HG03108 (cell line): Measurements from ENCODE around the gene PDE10A.
"Not testable (repeated sequence)": the region's sequence is repeated elsewhere in the genome, so short reads cannot be mapped to it uniquely, and the experiment has no call there.

ENCODE experiments used
- ATAC-seq: cut with Tn5 transposase; IDR thresholded peaks from one replicate; pipeline ENCODE4 v1.9.1; 2021; ENCODE audit warnings: moderate library complexity; ENCODE audit not compliant: unreplicated experiment

The PDE10A gene

GRCh38 chr6:165486183-165487137 is 176.6 kb downstream of the PDE10A start:
- ATAC-seq: no peak

GRCh38 chr6:165484178-165484889 is 178.7 kb downstream of the PDE10A start:
- no peak for ATAC-seq

- ATAC-seq: no peak
Observed at GRCh38 chr6:165481921-165482320, 181.1 kb downstream of the PDE10A start.

- no peak for ATAC-seq
Observed at GRCh38 chr6:165480916-165481315, 182.1 kb downstream of the PDE10A start.

GRCh38 chr6:165478581-165478980 is 184.5 kb downstream of the PDE10A start:
- ATAC-seq: no peak

- ATAC-seq: no peak
Observed at GRCh38 chr6:165469483-165469882, 193.6 kb downstream of the PDE10A start.

GRCh38 chr6:165468340-165469235 is 194.5 kb downstream of the PDE10A start:
- no peak for ATAC-seq

GRCh38 chr6:165463499-165463898 is 199.5 kb downstream of the PDE10A start:
- not testable (repeated sequence) for ATAC-seq

- not testable (repeated sequence) for ATAC-seq
Observed at GRCh38 chr6:165459605-165460301, 203.3 kb downstream of the PDE10A start.

- no peak for ATAC-seq
Observed at GRCh38 chr6:165458134-165458533, 204.9 kb downstream of the PDE10A start.

GRCh38 chr6:165456286-165456685 is 206.8 kb downstream of the PDE10A start:
- no peak for ATAC-seq

- no peak for ATAC-seq
Observed at GRCh38 chr6:165455488-165455887, 207.6 kb downstream of the PDE10A start.

- ATAC-seq: no peak
Observed at GRCh38 chr6:165453395-165453794, 209.6 kb downstream of the PDE10A start.

- ATAC-seq: no peak
Observed at GRCh38 chr6:165451838-165452237, 211.2 kb downstream of the PDE10A start.

GRCh38 chr6:165448210-165448609 is 214.8 kb downstream of the PDE10A start:
- ATAC-seq: no peak

GRCh38 chr6:165447141-165447540 is 215.9 kb downstream of the PDE10A start:
- ATAC-seq: no peak

GRCh38 chr6:165446331-165446730 is 216.7 kb downstream of the PDE10A start:
- ATAC-seq: no peak

- no peak for ATAC-seq
Observed at GRCh38 chr6:165443462-165443861, 219.6 kb downstream of the PDE10A start.

- ATAC-seq: no peak
Observed at GRCh38 chr6:165441181-165441580, 221.9 kb downstream of the PDE10A start.

GRCh38 chr6:165439928-165440554 is 223.0 kb downstream of the PDE10A start:
- ATAC-seq: no peak
